ACC112 (cell line): ENCODE measurements around the gene TP53INP2.

Source experiments
- H2AFZ ChIP-seq: fragments of 200-600 bp; sonication (generic); one replicate; pipeline ENCODE4 v1.6.0; 2017; ENCODE audit warnings: antibody characterized with exemption, low read length; ENCODE audit not compliant: unreplicated experiment
- H3K27ac ChIP-seq: fragments of 200-600 bp; sonication (generic); 2 replicates; pipeline ENCODE4 v1.5.1; 2014; ENCODE audit warnings: low read depth, mild to moderate bottlenecking, antibody characterized with exemption, low read length, moderate library complexity
- H3K27me3 ChIP-seq: fragments of 200-600 bp; sonication (generic); 2 replicates; pipeline ENCODE4 v1.6.1; 2014; ENCODE audit warnings: mild to moderate bottlenecking, antibody characterized with exemption, low read length, moderate library complexity, mixed read lengths; ENCODE audit not compliant: insufficient read depth
- H3K36me3 ChIP-seq: fragments of 200-600 bp; sonication (generic); 2 replicates; pipeline ENCODE4 v1.6.1; 2016; ENCODE audit warnings: mild to moderate bottlenecking, antibody characterized with exemption, low read length, moderate library complexity, mixed read lengths; ENCODE audit not compliant: insufficient read depth
- H3K4me1 ChIP-seq: fragments of 200-600 bp; sonication (generic); one replicate; pipeline ENCODE4 v1.6.1; 2016; ENCODE audit warnings: low read length, mixed read lengths; ENCODE audit not compliant: insufficient read depth, unreplicated experiment, control insufficient read depth
- H3K4me3 ChIP-seq: fragments of 200-600 bp; sonication (generic); 2 replicates; pipeline ENCODE4 v1.5.1; 2014; ENCODE audit warnings: mild to moderate bottlenecking, low read depth, low read length
- H3K79me2 ChIP-seq: fragments of 200-600 bp; sonication (generic); one replicate; pipeline ENCODE4 v1.6.0; 2016; ENCODE audit warnings: low read length; ENCODE audit not compliant: control insufficient read depth, unreplicated experiment, insufficient read depth

The TP53INP2 gene

DNA sequence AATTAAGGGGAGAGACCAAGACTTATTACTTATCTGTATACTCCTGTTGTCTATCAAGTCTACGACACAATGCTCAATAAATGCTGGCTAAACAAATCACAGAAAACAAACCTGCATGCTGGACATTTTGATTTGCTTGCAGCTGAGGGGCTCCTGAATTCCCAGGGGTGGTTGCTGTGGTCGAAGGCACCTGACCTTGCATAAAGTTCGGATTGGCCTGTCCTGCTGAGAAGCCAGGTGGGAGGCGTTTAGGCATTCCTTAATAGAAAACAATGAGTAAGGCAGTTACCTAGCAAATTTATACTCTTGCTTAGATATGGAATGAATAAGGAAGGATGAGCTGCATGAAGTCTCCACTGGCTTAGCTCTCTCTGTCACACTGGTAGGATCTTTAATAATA lies 50.5 kb downstream of the TP53INP2 start:
- Histone ChIP-seq H3K27ac (no peak overlapping the region), H2AFZ (no peak overlapping the region), H3K4me3 (no peak overlapping the region), H3K4me1 (no peaks in the 10 kb centered on the region), H3K36me3 (peaks cover 16% of the 10 kb centered on the region), H3K27me3 (no peaks in the 10 kb centered on the region), H3K79me2 (no peaks in the 10 kb centered on the region)

GRCh38 chr20:34755367-34755766 lies 51.2 kb downstream of the TP53INP2 start:
- no peak overlapping the region for H3K27ac ChIP-seq
- peaks cover 16% of the 10 kb centered on the region for H3K36me3 ChIP-seq
- no peaks in the 10 kb centered on the region for H3K27me3 ChIP-seq
- H2AFZ ChIP-seq: no peak overlapping the region
- no peaks in the 10 kb centered on the region for H3K4me1 ChIP-seq
- H3K79me2 ChIP-seq: no peaks in the 10 kb centered on the region
- no peak overlapping the region for H3K4me3 ChIP-seq

- H3K27ac ChIP-seq: no peak overlapping the region
- H3K4me1 ChIP-seq: no peaks in the 10 kb centered on the region
- peaks cover 18% of the 10 kb centered on the region for H3K36me3 ChIP-seq
- H3K27me3 ChIP-seq: no peaks in the 10 kb centered on the region
- H3K79me2 ChIP-seq: no peaks in the 10 kb centered on the region
- no peak overlapping the region for H2AFZ ChIP-seq
- no peak overlapping the region for H3K4me3 ChIP-seq
Measured at GRCh38 chr20:34762031-34762555, 57.9 kb downstream of the TP53INP2 start.
